Measurements from ENCODE around the gene MYRIP. TPM values are rescaled to one million over a fixed set of nuclear protein-coding genes. Genes with fewer than 3 reads are reported as not detected.
"Not testable (repeated sequence)": the region's sequence is repeated elsewhere in the genome, so short reads cannot be mapped to it uniquely, and the experiment has no call there.

The MYRIP gene
- total RNA-seq, 1 experiment from 2014 or later = 0.11 TPM

DNA sequence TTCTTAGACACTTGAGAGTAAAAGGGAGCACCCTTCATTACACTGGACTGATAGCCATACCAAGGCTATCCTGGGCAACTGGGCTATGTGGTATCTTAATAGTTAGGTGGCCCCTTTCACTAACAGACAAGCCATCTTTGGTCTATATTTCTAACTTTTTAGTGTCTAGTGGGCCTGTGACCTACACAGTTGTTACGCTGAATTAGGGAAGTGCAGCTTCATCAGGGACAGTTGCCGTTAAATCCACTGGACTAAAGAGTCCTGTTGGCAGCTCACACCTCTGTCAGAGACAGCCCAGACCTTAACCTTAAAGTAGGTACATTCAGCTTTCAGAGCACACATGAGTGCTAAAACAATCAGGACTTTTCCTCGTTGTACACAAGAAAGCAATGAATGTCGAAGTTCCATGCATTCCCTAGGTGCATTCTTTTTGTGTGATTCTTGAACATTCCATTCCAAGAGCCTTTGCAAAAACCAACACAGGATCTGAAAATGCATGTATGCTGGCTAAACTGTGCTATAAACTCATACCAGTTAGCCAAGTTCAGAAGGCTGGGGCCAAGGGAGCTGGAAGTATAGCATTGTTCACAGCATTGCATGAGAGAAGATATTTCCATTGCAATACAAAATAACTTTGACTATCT is 269.9 kb downstream of the MYRIP start:
- peak; percentile 55 for DNase-seq (ENCODE audit: low read depth)

DNA sequence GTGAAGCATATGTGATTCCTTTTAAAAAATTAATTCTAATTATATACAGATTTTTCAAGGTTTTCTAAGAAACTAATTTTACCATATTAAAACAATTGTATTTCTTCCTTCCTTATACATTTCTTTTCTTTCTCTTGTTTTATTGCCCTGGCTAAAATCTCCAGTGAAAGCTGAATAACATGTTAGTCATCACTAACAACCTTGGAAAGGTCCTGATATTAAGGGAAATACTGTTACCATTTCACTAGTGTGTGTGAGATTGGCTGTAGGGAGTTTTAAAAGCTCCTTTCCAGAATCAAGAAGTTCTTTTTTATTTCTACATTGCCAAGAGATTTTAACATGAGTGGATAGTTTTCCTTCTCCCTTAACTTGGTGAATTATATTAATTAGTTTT is 270.4 kb downstream of the MYRIP start:
- peak; percentile 45 for DNase-seq (ENCODE audit: low read depth)

DNA sequence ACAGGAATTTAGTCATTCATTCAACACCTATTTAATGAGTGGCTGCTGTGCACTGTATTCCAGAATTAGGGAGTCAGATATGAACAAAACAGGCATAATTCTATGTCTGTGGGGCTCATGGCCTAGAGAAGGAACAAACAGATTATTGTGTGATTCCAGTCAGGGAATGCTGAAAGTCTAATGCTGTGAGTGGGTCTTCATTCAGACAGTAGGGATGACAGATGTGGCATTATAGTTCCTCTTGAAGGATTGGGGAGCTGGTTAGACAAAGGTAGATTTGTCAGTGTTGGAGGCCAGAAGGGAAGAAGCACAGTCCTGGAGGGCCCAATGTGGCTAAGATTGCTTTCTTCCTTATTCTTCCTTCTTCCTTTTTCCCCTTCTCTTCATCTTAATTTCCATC is 273.7 kb downstream of the MYRIP start:
- no peak for DNase-seq (ENCODE audit: low read depth)

DNA sequence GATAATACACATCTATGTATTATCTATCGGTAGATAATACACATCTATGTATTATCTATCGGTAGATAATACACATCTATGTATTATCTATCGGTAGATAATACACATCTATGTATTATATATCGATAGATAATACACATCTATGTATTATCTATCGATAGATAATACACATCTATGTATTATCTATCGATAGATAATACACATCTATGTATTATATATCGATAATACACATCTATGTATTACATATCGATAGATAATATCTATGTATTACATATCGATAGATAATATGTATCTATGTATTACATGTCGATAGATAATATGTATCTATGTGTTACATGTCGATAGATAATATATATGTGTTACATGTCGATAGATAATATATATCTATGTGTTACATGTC is 275.0 kb downstream of the MYRIP start:
- not testable (repeated sequence) for DNase-seq (ENCODE audit: low read depth)

DNA sequence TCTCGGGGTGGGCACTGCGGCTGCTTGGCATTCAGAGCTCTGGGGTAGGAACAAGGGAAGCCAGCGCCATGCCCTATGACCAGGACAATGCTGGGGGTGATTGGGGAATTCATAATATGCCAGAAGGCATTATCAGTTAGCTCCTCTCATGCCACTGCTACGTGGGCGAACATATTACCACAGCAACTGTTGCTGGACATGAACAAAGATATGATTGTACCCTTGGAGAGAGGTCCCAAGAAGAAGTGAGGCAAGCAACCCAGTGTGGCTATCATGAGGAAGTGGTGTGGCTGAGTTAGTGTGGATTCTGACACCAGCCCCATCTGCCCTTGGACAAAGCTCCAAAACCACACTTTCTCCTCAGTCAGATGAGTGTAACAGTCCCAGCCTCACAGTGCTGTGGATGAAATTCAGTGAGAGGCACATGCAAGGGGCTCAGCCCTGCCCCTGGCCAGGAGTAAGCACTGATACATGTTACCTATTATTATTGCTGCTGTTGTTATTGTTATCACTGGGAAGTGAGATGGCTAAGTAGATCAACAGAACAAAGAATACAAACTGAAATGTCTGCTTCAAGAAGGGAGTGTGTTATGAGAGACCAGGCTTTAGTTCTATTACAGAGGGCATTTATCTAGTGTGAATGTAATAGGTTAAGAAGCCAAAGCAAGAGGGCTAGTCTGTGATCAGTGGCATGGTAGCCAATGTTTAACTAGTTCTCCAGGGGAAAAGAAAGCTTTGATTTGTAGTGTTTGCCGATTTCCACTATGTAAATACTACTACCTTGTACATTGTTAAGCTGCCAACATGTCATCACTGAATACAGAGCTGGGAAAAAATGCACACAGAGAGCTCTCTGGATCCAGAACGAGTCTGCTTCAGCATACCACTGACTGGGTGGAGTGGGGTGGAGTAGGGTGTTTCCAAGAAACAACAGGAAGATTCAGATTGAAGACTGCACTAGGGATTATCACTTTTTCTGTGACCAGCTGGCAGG is 277.8 kb downstream of the MYRIP start:
- DNase-seq (ENCODE audit: low read depth) = no peak

DNA sequence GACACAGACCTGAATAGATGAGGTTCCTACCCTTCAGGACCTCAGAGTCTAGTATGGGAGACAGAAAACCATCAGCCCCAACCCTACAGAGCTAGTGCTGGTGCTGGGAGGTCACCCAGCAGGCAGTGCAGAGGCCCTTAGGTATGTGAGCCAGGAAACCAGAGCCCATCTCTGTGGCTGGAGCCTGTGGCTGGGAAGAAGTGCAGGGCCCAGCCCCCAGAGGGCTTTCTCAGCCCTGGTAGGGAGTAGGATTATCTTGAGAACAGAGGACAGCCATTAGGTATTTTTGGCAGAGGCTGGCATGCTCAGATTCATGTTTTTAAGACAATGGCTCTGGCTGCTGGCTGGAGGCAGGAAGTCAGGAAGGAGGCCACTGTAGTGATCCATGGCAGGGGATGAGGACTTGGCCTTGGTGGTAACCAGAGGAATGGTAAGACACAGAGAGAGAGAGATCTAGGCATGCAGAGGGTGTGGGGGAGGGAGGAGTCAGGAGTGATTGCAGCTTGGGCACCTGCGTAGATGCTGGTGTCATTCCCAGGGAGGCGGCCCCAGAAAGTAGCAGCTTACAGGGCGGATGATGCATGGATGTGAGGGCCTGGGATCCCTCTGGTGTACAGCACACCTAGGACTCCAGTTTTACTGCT is 279.2 kb downstream of the MYRIP start:
- DNase-seq (ENCODE audit: low read depth) = no peak

DNA sequence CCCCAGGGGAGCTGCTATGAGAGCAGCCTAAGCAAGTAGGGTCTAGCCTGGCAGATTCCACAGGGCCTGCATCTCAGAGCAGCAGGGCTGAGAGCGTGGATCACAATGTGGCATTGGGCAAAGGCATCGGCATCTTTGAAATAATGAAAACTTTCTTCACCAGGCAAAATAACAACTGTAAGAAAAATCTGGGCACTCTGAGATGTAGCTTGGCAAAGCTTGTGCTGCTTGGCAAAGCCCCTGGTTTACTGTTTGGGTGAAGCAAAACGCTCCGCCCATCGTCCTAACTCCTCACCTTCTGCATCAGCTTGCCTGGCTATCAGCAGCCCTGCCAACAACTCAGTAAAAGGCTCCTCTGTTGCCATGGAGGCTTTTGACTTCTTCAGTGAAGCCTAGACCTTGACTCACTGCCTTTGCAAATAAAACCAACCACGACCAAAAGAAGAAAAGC is 287.3 kb downstream of the MYRIP start:
- no peak for DNase-seq (ENCODE audit: low read depth)

DNA sequence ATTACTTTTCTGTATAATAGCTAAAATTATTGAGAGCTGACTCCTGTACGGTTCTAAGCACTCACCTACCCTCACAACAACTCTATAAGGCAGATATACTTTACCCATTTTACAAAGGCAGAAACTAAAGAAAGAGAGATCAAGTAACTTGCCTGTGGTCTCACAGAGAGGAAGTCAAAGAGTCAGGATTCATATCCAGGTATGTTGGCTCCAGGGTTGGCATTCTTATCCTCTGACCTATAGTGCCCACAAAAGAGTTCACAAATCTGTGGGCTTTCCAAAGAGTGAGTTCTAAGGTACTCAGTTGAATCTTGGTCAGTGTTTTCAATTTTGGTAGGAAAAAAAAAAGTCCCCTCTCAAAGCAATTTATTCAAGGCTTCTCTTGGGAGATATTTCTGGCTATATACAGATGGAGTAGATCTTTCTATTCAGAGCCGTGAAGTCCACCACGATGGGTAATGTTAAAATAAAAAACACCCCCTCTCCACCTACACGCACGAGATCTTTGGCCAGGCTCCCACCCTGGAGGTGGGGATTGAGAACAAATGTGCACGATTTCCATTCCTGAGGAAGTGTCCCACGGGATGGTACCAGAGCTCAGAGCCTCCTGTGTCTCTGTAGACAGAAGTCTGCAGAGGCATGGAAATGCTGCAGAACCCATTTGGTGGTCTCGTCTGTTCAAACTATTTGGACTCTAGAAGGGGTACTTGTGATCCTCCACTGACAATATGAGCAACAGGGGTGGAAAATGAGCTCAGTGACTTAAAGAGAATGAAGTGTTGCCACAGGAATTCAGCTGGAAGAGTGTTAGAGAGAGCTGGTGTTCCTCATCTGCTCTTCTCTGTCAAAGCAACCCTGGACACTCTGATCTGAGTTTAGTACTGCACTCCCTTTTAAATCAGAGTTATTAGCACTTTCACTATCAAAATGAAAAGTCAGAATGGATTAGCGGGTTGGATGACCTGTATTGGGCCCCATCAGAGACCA is 288.0 kb downstream of the MYRIP start:
- no peak for DNase-seq (ENCODE audit: low read depth)

DNA sequence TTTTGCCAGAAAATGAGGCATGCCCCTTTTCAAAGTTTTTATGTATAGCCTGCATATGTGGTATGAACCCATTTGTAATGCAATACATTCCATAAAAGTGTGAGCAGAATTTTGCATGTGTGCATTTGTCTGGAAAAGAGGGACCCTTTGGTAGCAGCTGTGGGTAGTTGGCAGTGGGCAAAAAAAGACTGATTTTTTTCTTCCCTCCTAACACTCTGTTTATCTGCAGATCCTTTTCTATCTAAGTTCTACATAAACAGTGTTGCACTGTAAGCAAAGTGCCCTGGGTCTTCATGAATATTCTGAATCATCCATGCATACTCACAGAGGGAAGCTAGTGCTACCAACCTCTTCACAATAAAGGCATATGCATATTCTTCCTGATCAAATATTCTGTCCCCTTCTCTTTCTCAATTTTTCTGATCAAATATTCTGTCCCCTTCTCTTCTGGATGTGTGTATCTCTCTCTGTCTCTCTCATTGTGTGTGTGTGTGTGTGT is 288.9 kb downstream of the MYRIP start:
- DNase-seq (ENCODE audit: low read depth) = no peak

DNA sequence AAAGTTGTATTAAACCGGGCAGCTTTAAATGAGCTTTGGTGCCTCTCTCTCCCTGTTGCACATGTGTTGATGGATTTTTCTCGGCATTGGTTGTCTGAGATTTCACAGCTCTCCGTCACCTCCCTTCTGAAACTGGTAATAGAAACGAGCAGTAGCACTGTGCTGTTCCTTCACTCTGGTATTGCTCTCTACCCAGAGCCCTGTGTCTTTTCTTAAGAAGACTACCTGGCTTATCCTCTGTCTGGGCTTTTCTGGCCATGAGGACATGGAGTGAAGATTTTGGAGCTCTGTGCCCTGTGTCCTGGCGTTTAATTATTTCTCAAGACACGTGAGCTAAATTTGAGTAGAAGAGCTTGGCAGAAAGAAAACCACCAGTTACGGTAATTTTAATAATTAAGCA is 290.5 kb downstream of the MYRIP start:
- no peak for DNase-seq (ENCODE audit: low read depth)

DNA sequence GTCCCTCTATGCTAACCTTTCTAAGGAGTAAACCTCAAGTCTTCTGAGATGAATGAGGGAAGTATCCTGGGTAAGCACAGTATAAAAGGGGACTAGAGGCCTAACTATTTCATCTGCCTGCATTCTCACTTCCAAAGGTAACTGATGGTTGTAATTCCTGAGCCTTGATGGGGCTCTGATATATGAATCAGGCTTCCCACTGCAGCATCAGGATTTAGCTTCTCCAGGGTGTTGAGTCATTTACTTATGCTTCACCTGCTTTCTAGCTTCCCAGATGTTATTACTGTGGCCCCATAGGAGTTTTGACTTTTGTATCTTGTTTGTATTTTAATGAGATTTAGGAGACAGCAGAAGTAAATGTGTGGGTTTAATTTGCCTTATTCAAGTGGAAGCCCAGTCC is 292.8 kb downstream of the MYRIP start:
- no peak for DNase-seq (ENCODE audit: low read depth)

DNA sequence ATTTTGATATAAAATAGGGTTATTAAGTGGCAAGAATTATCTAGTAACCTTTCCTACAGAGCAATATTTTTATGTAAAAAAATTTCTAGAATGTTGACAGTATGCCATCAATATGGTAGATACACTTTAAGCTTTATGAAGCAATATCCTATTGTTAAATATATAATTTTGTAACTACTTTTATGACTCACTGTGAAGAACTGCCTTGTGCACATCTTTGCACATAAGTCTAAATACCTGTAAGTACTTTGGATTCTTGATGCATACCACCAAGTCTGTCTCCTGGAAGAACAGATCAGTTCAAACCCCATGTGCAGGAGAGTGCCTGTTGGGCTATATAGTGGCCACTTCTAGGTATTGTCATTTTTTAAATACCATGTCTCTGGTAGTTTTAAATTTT is 294.4 kb downstream of the MYRIP start:
- no peak for DNase-seq (ENCODE audit: low read depth)

DNA sequence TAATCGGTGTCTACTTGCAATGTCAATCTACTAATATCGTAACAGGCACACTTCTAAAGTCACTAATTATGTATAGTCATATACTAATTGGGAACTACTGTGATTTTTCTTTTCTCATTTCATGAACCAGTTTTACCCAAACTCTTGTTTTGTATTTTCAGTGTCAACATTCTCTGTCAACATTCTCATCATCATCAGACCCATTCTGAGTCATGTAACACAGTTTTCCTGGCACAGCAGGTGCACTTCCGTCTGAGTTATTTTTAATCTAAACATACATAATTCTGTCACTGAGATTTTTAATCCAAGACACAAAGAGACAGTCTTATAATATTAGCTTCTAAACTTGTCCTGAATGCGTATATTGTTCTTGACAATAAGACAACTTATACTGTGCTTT is 295.0 kb downstream of the MYRIP start:
- no peak for DNase-seq (ENCODE audit: low read depth)

DNA sequence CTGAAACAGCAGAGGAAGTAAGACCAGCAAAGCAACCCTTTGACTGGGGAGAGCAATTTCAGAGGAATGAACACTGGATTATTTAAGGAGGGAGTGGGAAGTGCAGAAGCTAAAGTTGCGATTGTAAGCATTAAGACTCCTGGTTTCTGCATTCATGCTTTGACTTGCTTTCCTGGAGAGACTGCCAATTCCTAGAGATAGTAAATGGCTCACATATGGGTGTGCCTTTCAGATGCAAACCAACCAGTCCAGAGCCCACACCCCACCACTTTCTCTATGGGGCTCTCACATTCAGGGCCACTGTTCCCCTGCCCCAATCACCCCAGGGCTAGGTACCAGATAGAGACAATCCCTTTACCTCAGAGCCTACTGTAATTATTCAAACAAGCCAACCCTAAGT is 299.2 kb downstream of the MYRIP start:
- no peak for DNase-seq (ENCODE audit: low read depth)

DNA sequence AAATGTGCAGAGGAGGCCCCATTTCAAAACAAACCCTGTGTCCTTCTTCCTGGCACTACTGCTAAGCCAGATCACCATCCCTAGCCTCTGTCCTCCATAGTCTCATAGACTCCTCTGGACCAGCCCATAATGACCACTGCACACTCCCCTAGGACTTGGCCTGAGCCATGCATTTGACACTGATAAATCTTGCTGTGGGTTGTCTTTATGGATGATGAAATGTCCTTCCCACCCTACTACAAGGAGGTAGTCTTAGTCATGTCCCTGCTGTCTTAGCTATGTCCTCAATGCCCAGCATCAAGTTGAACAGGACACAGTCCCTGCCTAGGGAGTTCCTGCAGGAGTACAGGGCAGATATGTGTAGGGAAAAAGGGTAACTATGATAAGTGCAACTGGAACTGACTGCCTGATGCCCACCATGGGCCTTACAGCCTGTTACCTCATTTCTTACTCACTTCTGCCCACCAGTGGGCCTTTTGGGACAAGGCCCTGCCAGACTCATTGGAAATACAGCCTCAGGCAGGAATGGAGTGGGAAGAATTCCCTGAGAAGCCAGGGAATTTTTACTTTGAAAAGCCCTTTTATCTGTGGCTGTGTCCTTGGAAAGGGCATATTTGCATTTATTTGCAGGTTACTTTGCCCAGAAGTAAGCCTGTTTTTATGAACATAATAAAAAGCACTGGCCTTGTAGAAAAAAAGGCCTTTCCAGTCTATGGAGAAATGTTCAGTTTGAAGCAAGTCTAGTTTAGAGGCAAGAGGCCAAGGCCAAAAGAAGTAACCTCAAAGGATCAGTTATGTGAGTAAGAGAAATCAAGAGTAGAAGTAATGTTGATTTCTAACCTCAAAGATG is 300.5 kb downstream of the MYRIP start:
- peak; percentile 21 for DNase-seq (ENCODE audit: low read depth)

DNA sequence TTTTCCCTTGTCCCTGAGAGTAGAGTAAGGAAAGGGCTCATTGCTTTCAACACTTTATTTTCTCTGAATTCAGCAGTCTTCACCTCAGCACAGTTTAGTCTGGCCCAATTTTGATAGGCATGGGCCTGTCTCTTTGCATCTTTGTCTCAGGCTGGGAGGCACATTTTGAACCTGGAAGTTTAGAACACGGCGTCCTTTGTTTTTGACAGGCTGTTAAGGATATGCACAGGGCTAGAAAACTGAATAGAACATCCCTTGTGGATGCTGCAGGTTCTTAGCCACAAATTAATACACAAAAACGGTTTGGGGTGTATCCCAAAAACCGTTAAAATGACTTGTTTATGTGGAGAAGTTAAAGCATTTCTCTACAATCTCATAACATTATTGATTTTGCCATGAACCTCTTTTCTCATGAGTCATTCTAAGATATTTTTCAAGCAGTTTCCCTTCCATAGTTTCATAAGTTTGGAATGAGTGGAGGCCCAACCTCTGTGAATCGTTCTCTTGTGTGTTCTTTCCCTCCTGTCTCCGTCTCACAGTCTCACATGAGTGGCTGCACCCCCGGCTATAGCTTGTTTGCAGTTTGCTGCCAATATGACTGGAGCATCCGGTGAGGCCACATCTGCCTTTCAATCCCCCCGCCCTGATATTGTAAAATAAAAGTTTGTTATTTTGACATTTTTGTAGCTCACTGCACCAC is 307.2 kb downstream of the MYRIP start:
- peak; percentile 67 for DNase-seq (ENCODE audit: low read depth)

DNA sequence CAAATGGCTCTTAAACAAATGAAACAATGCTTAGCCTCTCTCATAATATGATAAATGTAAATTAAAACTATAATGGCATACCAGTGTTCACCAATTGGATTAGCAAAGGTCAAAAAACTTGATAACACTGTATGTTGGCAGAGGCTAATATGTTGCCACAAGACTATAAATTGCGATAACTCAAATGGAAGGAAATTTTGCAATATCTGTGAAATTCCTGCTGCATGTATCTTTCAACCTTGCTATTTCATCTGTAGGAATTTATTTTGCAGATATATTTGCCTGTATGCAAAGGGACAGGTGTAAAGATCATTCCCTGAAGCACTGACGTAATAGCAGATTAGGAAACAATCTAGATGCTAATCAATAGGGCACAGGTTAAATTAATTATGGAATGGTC is 308.7 kb downstream of the MYRIP start:
- DNase-seq (ENCODE audit: low read depth) = no peak

DNA sequence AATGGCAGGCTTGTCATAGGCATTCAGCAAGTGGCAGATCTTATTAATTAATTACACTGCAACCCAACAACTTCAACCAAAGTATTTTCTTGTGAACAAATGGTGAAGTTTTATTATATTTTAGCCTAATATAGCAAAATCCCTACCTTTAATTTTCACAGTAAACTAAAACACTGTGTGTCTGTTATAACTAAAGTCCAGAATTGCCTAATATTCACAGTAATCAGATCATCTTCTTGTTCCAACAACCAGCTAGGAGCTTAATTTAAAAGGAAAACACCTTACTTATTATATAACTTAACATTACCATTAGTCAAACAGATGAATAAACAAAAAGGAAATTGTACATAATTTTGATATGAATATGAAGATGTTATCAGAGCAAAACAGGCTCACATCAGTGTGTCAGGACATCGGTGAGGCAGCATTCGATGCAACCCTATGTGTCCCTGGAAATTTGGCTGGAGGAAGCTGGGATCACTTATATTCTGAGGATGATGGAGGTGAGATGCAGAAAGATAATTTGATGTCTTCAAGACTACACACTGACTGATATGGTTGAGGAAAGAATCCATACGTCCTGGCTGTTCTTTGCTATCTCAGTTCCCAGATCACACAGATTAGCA is 310.8 kb downstream of the MYRIP start:
- DNase-seq (ENCODE audit: low read depth) = no peak

DNA sequence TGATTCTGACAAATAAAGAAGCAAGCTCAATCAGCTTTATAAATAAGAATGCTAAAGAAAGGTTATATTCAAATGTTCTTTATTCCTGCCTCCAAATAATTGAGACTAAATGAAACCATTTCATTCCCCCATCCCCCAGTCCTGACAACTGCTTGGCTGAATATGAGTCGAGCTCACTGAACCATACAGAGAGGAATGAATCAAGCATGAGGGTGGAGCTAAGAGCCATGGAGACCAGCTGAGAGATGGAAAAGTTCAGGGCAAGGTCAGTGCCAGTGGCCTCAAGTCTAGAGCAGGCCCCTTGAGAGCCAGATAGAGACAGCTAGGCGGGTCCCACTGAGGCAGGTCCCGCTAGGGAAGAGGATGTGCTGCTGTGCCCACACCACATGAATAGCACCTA is 311.4 kb downstream of the MYRIP start:
- DNase-seq (ENCODE audit: low read depth) = peak; percentile 81

Measured in LHCN-M2 (cell line).